Mononuclear cell (primary cell): ENCODE data around the gene CACNA1C. TPM values are rescaled to one million over a fixed set of nuclear protein-coding genes. Genes with fewer than 3 reads are reported as not detected.

Experiments
- H3K27me3 ChIP-seq: 2 replicates; pipeline ENCODE4 v1.6.0; 2011; ENCODE audit warnings: low read length, control low read depth; ENCODE audit not compliant: insufficient read depth
- H3K4me1 ChIP-seq: 2 replicates; pipeline ENCODE4 v1.5.1; 2011; ENCODE audit warnings: mild to moderate bottlenecking, low read length, control low read depth; ENCODE audit not compliant: insufficient read depth
- H3K4me3 ChIP-seq: 2 replicates; pipeline ENCODE4 v1.5.1; 2011; ENCODE audit warnings: mild to moderate bottlenecking, low read length, moderate library complexity
- H3K9me3 ChIP-seq: 2 replicates; pipeline ENCODE4 v1.5.1; 2011; ENCODE audit warnings: low read depth, mild to moderate bottlenecking, control low read depth, low read length
- total RNA-seq: library from RNA; depleted of rRNA; stranded (reverse); fragments of >200 nt; gene quantifications from one replicate; pipeline ENCODE4 v1.2.3, GENCODE V29; 2012

CACNA1C gene
- total RNA-seq, 1 donor, result 0.10 TPM

DNA sequence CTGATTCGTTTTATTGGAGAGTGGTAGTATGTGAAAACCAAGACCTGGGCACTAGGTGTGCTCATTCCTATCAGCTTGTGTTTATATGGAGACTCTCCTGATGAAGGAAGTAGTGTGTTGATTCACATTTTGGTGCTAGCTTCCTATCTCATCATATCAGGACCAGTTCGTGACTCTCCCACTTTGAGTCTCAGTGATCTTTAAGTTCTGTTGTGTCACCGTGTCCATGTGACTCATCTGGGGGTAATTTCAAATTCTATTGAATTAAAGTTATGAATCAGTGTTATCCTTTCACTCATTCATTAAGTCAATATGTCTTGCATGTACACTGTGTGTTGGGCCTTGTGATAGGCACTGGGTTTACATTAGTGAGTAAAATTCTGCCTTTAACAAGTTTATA lies 180.2 kb downstream of the CACNA1C start:
- no peaks in the 10 kb centered on the region for H3K4me1 ChIP-seq
- no peaks in the 10 kb centered on the region for H3K9me3 ChIP-seq
- H3K4me3 ChIP-seq, result no peak overlapping the region
- no peaks in the 10 kb centered on the region for H3K27me3 ChIP-seq

DNA sequence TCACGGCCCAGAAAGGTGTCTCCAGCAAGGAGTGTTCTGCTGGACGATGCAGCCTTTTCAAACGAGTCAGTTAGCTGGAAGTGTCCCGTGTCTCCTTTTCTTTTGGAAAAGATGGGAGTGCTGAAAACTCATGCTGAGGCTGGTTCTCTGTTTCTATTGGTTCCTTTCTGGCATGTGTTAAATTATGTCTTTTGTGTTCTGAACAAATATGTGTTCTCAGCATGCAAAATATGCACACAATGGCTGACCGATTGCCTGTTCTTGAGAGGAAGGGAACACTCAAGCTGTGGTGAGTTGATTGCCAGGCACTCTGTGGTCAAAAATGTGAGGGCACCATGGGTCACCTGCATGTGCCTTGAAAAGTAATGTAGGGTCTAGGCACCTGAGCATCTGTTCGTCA lies 181.3 kb downstream of the CACNA1C start:
- no peaks in the 10 kb centered on the region for H3K4me1 ChIP-seq
- H3K27me3 ChIP-seq, result no peaks in the 10 kb centered on the region
- H3K9me3 ChIP-seq, result no peaks in the 10 kb centered on the region
- H3K4me3 ChIP-seq, result no peak overlapping the region

DNA sequence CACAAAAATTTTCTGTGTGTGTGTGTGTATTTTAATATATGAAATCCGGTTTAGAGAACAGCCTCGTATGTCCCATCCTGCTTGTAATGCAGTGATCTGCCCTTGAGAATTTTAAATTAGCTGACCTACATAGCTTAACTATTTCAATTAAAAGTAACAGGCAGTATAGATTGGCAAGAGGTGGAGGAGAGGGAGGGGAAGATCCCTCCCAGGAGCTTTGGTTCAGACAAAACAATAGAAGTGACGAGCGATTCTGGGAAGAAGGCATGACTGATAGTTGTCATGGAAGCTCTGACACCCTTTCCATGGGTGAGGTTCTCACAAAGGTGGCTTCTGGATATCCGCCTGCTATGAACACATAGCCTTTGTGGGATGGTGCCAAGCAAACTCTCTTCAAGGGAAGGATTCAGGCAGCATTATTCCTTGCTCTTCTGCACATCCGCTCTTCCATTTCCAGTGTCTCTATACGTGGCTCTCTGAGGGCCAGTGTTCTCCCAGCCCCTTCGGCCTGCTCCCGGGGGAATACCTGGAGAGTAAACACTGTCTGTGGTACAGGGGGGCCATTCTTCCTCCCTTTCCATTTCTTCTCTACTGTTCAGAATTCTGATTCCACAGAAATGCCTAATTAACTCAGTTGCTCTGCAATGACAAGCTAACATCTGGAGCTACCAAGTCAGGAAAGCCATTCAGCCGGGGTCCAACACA lies 182.0 kb downstream of the CACNA1C start:
- H3K27me3 ChIP-seq, result no peaks in the 10 kb centered on the region
- no peaks in the 10 kb centered on the region for H3K4me1 ChIP-seq
- H3K4me3 ChIP-seq, result no peak overlapping the region
- H3K9me3 ChIP-seq, result no peaks in the 10 kb centered on the region

DNA sequence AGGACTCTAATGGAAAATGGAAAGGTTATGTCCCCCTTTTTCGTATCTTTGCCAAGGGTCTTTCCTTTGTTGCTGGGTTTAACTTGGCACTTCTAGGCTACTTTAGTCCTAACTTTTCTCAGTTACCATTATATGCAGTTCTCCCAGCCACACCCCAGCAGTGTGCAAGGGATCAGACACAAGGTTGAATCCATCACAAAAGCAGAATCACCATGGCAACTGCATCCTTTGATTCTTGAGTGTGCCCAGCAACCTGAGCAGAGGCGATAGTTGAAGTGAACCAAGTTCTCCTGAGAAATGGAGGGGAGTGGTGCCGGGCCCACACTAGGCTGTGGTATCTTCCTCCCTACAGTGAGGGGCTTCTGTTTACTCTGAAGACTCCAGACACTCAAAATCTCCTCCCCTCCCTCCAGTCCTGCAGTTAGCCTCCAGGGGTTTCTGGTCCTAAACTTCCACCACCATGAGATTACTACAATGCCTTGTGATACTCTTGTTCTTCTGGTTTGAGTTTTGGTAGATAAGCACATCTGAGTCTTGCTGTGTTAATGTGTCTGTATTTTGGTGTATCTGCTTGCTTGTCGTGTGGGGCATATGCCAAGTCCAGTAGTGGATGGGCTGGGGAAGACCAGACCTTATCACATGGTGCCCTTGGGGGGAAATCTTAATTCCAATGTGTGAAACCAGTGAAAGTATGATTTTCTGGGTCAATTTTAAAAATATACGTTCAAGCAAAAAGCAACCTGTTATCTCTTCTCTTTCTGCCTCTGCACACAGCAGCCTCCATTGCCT lies 183.9 kb downstream of the CACNA1C start:
- Histone ChIP-seq H3K4me3 (no peak overlapping the region), H3K9me3 (no peaks in the 10 kb centered on the region), H3K4me1 (no peaks in the 10 kb centered on the region), H3K27me3 (no peaks in the 10 kb centered on the region)

DNA sequence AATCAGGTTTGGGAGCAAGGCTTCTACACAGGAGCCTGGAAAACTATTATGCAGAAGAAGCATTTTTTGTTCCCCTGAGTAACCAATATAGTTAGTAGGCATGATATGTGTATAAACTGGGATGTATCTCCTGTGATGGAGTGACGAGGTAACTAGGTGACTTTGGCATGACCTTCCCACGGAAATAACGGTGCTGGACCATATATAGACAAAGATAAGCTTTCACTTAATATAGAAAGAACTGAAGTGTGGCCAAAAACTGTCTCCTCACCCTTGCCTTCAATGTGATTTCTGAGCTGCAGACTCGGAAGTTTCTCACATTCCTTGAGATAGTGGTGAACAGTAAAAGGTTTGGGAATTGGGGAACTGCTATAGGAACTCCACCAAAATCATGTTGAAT lies 185.3 kb downstream of the CACNA1C start:
- Histone ChIP-seq H3K9me3 (no peaks in the 10 kb centered on the region), H3K27me3 (no peaks in the 10 kb centered on the region), H3K4me1 (no peaks in the 10 kb centered on the region), H3K4me3 (no peak overlapping the region)

DNA sequence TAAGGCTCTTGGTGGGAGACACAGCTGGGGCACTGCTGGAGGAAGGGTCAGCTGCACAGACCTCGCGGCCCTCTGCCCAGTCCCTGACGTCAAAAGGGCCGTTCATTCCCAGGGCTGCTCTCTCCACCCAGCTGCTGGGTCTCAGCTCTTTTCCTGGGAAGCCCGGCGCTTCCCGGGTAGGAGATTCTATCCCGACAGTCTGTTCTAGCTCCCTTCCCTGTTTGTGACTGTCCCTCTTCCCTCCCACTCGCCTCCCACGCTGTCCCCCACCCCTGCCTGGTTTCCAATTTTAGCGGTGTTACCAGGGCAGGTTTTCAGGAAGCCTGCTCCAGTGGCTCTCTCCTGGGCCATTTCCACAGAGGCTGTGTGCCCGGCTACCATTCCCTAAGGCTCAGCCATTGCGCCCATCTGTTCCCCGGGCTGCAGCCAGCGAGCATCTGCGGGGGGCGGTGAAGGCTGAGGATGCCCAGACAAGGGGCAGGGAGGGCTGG lies 186.6 kb downstream of the CACNA1C start:
- no peaks in the 10 kb centered on the region for H3K4me1 ChIP-seq

DNA sequence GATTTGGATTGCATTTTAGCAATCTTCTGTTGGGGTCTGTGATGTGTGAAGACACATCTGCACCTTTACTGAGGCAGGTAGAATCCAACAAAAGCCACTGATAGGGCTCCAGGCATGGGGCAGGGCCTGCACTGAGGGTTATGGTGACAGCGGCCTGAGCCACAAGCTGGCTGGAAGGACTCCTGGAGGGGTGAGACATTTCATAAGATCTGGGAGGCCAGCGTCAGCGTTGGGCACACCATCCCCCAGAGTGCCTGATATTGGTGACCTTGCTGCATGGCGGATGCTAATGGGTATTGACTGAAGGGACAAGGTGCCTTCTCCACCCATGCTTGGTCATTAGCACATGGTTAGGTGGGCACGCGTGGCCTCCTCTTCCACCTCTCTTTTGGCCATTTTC lies 187.6 kb downstream of the CACNA1C start:
- Histone ChIP-seq H3K9me3 (no peaks in the 10 kb centered on the region), H3K4me1 (no peaks in the 10 kb centered on the region)

More for the DNA sequence above, 186.6 kb downstream of the CACNA1C start:
- Histone ChIP-seq H3K27me3 (no peaks in the 10 kb centered on the region), H3K9me3 (no peaks in the 10 kb centered on the region), H3K4me3 (no peak overlapping the region)

DNA sequence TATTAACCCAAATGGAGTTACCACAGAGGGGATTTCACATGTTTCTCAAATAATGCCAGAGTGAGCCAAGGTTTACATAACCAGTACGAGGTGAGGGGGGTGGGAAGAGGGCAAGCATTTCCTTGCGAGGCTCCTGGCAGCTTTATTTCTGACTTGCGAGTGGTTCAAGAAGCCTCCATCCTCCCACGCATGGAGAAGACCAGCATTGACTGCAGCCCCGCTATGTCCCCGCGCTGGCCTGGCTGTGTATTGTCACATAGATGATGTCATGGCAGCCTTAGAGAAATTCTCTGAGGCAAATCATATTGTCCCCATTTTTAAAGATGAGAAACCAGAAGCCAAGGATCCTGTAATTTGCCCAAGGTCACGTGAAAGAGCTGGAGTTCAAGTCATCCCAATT lies 188.2 kb downstream of the CACNA1C start:
- H3K27me3 ChIP-seq, result no peaks in the 10 kb centered on the region
- H3K9me3 ChIP-seq, result no peaks in the 10 kb centered on the region
- H3K4me3 ChIP-seq, result no peak overlapping the region
- no peaks in the 10 kb centered on the region for H3K4me1 ChIP-seq

More for the DNA sequence above, 187.6 kb downstream of the CACNA1C start:
- Histone ChIP-seq H3K4me3 (no peak overlapping the region), H3K27me3 (no peaks in the 10 kb centered on the region)

DNA sequence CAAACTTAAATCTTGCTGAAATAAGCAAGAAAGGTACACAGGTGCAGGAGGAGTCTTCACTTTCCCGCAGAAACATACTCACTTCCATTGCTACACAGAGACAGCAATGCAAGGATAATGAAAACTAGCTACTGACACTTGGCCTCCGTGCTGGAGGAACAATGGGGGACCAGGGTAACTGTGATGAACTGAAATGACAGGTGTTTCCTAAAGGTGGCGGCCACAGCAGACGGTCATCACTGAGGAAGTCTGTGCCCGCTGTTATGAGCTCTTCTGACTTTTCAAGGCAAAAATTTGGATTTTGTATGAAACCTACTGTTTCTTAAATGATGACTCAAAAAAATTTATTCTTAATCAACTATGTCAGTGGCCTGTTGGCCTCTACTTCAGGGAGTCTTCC lies 189.4 kb downstream of the CACNA1C start:
- no peaks in the 10 kb centered on the region for H3K9me3 ChIP-seq
- H3K4me3 ChIP-seq, result no peak overlapping the region
- no peaks in the 10 kb centered on the region for H3K4me1 ChIP-seq
- no peaks in the 10 kb centered on the region for H3K27me3 ChIP-seq

DNA sequence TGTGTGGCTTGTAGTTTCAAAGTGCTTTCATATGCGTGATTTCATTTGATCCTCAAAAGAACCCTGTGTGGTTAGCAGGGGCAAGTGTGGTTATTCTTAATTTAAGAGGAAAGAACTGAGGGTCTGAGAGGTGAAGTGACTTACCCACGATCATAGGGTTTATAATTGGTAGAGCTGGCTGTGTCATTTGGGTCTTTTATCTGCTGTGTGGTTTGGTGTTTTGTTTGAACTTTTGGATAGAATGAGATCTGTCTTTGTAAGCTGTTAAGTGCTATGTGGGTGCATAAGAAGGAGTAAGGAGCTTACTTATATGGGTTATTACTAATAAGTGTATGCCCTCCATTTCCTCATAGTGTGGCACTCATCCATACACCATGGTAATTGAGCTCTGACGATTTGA lies 190.0 kb downstream of the CACNA1C start:
- Histone ChIP-seq H3K27me3 (no peaks in the 10 kb centered on the region), H3K4me3 (no peak overlapping the region), H3K4me1 (no peaks in the 10 kb centered on the region), H3K9me3 (no peaks in the 10 kb centered on the region)

DNA sequence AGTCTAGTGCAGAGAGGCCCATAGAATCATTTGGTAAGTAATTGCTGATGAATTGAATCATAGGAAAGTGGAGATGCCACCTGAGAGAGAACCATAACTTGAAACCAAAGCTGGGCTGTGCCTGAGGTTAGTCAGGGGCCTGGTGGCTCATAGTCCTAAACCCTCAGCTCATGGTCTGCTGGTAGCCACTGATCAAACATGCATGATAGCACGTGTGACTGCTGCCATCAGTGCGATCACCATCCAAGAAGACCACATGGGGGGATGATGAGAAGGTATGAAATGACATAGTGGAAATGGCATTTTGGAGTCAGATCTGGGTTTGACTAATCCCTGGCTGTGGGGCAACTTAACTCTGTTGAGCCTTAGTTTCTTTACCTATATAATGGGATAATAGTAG lies 190.5 kb downstream of the CACNA1C start:
- no peaks in the 10 kb centered on the region for H3K9me3 ChIP-seq
- H3K4me1 ChIP-seq, result no peaks in the 10 kb centered on the region
- H3K4me3 ChIP-seq, result no peak overlapping the region
- H3K27me3 ChIP-seq, result no peaks in the 10 kb centered on the region

DNA sequence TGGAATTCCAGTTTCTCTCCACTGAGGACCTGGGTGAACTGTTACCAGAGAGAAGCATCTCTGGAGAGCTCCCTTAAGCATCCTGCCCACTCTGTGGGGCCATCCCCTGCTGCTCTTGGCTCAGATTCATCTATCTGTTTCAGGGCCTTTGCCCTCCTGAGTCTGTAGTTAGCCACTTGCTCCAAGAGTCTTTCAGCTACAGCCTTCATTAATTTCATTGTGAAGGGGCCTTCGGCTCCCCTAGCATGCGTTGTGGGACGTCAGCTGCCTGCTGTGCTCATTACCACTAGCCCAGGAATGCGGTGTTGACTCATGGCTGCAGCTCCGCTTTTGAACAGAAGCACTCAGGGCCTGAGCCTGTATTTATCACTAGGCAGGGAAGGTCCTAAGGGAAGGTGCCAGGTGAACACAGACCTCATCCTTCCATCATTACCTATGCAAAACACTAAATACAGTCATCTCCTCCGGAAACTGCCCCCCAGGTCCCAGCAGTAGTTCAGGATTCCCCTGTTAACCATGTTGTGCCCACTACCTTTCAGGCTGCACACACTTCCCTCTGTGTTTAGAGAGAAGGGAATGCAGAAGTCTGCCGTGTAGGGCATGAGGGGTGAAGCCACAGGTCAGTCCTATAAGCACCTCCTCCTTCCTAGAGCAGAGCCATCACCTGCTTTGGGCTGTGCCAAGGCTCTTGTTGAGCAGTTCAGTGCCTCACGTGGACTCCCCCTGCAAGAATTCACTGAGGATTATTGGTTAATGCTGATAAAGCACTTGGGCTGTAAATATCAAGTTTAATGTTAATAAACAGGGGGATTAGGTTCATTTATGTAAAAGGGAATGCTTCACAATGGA lies 191.4 kb downstream of the CACNA1C start:
- Histone ChIP-seq H3K27me3 (no peaks in the 10 kb centered on the region), H3K4me1 (no peaks in the 10 kb centered on the region), H3K9me3 (no peaks in the 10 kb centered on the region), H3K4me3 (no peak overlapping the region)

DNA sequence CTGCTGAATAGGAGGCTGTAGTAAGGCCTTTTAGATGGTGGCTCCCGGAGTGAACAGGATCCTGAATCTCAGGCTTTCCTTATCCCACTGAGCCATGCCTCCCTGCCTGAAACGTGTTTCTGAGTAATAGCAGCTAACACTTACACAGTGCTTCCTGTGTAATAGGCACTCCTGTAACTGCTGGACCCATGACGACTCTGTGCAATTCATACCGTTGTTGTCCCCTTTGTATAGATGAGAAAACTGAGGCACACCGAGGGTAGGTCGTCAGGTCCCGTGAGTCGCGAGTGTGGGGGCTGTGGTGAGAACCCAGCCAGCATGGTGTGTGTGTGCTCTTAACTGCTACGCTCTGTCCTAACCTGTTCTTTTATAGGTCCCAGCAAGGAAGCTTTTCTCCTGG lies 193.6 kb downstream of the CACNA1C start:
- no peaks in the 10 kb centered on the region for H3K9me3 ChIP-seq
- no peaks in the 10 kb centered on the region for H3K4me1 ChIP-seq
- H3K27me3 ChIP-seq, result no peaks in the 10 kb centered on the region
- H3K4me3 ChIP-seq, result no peak overlapping the region

DNA sequence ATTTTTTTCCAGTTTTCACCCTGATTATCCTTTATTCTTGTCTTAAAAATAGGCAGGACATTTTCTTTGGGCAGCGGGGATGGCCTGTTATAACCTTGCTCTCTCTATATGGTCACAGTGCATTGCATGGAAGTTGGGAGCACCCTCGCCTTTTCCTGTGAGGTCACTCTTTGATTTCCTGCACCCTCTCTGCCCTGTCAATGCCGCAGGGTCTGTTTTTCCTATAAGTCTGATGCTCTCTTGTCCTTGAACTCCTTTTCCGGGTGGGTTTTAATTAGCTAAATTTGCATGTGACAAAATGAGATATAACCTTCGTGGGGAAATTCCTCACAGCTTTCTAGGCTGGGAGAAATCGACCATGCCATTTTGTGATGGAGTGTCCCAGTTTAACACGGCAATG lies 194.3 kb downstream of the CACNA1C start:
- Histone ChIP-seq H3K4me1 (no peaks in the 10 kb centered on the region), H3K4me3 (no peak overlapping the region), H3K9me3 (no peaks in the 10 kb centered on the region), H3K27me3 (no peaks in the 10 kb centered on the region)

DNA sequence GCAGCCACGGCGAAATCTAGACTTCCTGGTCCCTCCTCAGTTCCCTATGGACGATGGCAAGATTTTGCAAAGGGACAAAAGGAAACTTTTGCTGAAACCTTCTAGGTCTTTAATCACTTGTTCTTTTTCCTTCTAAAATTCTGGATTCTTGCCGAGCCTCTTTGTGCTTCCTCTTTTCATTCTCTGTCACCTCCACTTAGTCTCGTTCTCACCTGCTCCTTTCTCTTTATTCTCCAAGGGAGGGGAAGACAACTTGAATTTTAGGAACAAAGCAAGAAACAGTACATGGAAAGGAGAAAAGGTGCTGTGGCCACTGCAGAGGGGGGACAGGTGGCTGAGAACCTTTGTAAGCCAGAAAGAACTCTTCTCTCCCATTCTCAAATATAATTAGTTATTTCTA lies 194.8 kb downstream of the CACNA1C start:
- no peaks in the 10 kb centered on the region for H3K4me1 ChIP-seq
- no peaks in the 10 kb centered on the region for H3K9me3 ChIP-seq
- no peaks in the 10 kb centered on the region for H3K27me3 ChIP-seq
- H3K4me3 ChIP-seq, result no peak overlapping the region
